GM10266 (cell line): Measurements from ENCODE around the gene CA10.
A peak's percentile ranks its signal among the peaks of the same experiment; 100 is the strongest.

ENCODE experiments used
- DNase-seq: peaks from one replicate; pipeline ENCODE4 v3.0.0; 2012; ENCODE audit errors: extremely low spot score
- TF ChIP-seq, protein P1 (sequence below): IDR thresholded peaks from 2 replicates; pipeline ENCODE4 v1.5.1; 2012; ENCODE audit warnings: mild to moderate bottlenecking, low read depth; ENCODE audit not compliant: control insufficient read depth, insufficient read depth; ENCODE audit errors: missing control alignments

CA10 gene

DNA sequence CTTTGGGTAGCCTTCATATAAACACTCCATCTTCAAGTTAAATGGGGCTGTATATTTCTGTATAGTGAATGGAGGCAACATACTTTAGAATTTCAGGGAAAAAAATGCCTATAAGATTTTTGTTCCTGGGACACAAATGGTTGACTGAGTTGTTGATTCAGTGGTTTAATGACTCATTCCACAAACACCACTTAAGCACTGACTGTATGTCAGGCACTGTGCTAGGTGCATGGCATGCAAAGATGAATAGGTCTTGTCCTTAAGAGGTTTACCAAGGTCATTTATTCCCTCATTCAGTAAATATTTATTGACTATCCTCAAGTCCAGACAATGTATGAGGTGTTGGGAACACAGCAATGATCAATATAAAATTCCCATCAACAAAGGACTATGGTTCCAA, 417.1 kb downstream of the CA10 start:
- DNase-seq = no peak
- TF ChIP-seq, protein P1, sequence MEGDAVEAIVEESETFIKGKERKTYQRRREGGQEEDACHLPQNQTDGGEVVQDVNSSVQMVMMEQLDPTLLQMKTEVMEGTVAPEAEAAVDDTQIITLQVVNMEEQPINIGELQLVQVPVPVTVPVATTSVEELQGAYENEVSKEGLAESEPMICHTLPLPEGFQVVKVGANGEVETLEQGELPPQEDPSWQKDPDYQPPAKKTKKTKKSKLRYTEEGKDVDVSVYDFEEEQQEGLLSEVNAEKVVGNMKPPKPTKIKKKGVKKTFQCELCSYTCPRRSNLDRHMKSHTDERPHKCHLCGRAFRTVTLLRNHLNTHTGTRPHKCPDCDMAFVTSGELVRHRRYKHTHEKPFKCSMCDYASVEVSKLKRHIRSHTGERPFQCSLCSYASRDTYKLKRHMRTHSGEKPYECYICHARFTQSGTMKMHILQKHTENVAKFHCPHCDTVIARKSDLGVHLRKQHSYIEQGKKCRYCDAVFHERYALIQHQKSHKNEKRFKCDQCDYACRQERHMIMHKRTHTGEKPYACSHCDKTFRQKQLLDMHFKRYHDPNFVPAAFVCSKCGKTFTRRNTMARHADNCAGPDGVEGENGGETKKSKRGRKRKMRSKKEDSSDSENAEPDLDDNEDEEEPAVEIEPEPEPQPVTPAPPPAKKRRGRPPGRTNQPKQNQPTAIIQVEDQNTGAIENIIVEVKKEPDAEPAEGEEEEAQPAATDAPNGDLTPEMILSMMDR = no peak

DNA sequence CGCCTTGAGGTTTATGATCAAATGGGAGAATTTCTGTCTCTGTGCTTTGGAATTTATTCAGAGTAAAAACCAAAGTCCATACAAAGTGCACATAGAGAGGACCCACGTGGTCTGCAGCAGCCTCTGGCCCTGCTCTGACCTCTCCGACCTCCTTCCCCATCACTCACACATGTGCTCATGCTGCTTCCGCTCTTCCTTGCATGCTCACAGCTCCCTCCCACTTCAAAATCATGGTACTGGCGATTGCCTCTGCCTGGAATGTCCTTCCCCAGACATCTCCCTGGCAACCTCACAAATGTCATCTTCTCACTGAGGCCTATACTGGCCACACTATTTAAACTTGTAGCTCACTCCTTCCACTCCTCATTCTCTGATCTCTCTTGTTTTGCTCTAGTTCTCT, 418.0 kb downstream of the CA10 start:
- TF ChIP-seq, protein P1 = no peak
- no peak for DNase-seq

DNA sequence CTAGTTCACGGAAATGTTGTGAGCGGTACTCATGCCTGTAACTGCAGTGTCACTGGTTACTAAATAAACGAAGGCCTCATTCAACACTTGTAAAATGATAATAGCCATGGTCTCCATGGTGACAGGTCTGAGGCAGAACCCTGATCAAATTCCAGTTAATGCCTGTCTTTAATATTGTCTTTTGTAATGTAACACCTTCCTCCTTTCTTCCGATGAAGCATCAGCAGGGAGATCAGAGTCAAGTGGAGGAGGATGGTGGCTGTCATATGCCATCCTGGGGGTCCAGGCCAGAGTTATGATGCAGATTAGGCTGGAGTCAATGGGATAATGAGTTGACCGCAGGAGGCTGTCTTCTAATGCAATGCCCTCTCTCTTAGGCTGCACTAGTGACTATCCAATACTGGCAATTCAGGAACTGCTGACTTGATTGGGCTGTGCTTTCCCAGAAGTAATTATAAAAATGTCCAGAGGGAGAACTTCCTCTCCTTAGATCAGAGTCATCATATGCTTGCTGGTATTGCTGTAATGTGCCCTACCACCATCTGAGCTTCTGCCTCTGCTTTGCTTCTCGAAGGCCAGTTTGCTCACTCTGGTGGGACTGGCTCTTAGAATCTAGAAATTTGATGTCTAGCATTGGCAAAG, 419.1 kb downstream of the CA10 start:
- no peak for DNase-seq
- TF ChIP-seq, protein P1 = no peak

DNA sequence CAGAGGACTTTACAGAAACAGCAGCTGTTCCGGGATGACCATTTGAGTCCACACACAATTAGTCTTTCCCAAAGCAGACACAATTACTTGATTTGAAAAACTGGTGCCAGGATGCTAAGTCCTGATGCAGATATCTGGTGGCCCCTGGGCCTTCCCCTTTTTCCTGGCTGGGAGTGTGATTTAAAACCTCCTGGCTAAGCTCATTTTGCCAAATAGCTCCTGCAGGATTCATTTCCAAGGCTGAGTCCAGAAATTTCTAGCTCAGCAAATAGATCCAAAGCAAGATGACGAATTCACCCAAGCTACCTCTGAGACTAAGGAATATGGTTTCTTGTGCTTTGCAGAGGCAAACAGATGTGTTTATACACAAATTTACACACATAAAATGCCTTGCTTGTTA, 422.2 kb downstream of the CA10 start:
- DNase-seq = no peak
- TF ChIP-seq, protein P1 = no peak

DNA sequence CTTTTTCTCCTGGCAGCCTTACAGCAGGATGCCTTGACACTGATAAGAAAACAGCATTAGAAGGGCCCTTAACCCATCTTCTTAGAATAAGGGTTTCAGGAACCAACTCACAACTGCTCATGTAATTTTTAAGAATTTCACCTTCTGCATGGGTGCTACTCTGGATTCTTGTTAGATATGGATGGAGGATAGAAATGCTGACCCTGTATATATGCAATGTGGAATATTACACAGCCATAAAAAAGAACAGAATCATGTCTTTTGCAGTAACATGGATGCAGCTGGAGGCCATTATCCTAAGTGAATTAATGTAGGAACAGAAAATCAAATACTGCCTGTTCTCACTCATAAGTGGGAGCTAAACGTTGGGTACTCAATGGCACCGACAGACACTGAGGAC, 423.5 kb downstream of the CA10 start:
- TF ChIP-seq, protein P1 = no peak
- DNase-seq = no peak

DNA sequence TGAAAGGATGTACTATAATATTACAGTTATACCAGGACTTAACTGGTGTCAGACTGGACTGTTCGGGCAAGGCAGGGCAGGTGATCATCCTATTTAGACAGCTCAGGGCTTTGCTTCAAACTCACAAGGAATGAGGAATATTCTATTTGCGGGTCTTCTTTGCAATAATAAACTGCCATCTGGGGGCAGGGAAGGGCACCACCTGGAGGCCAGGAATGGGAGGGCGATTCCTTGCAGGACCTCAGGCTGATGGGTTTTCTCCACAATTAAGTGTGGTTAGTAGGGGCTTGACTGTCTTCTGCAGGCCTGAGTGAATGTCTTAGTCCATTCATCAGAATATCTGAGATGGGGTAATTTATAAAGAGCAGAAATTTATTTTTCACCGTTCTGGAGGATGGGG, 424.1 kb downstream of the CA10 start:
- TF ChIP-seq, protein P1 = peak; percentile 40
- peak; percentile 15 for DNase-seq

DNA sequence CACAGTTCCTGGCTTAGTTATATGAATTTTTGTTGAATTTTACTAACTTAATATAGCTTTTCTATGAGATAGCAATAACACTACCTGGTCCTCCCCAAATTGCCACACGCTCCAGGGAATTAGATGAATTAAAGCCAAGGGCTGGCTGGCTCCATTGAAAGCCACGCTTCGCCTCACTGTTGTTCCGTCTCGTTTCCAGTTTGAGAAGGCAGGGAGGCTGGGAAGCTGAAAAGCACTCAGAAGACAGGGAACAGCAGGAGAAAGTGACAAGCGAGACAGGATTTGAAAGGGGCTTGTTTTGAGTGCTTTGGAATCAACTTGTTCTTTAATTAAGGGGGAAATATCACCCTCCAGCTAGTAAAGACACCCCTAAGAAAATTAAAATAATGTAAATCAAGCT, 425.3 kb downstream of the CA10 start:
- DNase-seq = no peak
- TF ChIP-seq, protein P1 = no peak
